Measurements from ENCODE around the gene VIM.

Gene VIM

GRCh38 chr10:17228091-17229015 is at the start of gene VIM:
Gene VIM (plus strand): TSS chr10:17228241. CDS start chr10:17229423, 1,182 bp downstream.
- peak; percentile 58 for DNase-seq (ENCODE audit: low spot score)

GRCh38 chr10:17179002-17179401 is 49.0 kb upstream of the VIM start:
- DNase-seq (ENCODE audit: low spot score): no peak

DNA sequence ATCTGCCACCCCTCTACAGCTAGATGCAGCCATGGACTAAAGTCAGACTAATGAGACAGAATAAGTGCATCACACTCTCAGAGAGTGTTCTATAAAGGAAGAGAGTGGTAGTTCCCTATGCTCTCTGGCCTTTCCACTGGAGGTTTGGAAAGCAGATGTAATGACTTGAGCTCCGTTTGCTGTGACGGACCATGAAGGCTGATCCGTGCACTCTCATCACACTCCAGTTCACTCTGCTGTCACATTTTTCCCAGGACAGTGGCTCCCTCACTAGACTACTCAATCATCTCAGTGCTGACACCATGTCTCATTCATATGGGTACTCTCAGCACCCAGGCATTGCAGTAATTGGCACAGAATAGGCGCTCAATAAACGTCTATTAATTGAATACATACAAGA is 46.9 kb upstream of the VIM start:
- DNase-seq (ENCODE audit: low spot score): no peak

DNA sequence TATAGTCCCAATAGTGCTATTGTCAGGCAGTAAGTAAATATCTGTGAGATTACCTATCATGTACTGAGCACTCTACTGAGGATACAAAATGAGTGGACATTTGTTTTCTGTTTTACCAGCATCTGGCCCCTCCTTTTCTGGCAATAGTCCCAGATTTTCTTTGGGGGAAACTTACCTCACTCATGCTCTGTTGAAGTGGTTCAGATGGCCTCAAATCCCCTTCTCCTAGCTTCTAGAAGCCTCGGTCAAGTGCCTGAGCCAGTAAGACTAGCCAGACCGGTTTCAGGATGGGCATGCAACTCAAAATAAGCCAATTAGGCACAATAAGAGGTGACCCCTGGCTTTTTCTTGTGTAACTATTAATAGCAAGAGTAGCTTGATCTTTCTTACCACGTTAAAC is 46.3 kb upstream of the VIM start:
- DNase-seq (ENCODE audit: low spot score): no peak

DNA sequence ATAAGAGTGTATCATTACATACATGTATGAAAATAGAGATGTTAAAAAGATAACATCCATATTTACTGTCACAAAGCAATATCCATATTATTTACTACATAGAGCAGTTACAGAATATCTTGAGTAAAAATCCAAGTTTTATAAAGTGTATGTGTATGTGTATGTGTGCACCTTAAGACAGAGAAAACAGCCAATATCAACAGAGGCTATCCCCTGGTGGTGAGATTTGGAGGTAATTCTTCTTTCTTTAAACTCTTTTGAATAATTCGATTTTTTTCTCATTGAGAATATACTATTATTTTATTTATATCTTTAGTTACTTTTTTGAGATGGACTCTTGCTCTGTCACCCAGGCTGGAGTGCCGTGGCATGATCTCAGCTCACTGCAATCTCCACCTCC is 44.9 kb upstream of the VIM start:
- no peak for DNase-seq (ENCODE audit: low spot score)

GRCh38 chr10:17185873-17186272 is 42.2 kb upstream of the VIM start:
- no peak for DNase-seq (ENCODE audit: low spot score)

- DNase-seq (ENCODE audit: low spot score): no peak
These were observed 39.3 kb upstream of the VIM start for GRCh38 chr10:17188644-17189172.

DNA sequence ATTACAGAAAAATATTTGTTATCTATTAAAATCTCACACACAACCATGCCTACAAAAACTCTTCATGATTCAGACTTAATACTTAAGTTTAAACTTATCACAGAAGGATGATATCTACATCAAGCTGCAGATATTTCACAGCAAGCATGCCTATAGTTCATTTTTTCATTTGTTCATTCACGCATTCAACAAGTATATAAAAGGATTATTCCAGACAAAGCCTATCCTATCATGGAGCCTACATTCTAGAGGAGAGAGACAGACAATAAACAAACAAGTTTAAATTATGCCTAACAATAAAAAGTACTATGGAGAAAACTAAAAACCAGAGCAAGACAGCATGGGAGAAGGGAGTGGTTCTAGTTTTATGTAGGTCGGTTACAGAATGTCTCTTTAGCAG is 37.4 kb upstream of the VIM start:
- no peak for DNase-seq (ENCODE audit: low spot score)

DNA sequence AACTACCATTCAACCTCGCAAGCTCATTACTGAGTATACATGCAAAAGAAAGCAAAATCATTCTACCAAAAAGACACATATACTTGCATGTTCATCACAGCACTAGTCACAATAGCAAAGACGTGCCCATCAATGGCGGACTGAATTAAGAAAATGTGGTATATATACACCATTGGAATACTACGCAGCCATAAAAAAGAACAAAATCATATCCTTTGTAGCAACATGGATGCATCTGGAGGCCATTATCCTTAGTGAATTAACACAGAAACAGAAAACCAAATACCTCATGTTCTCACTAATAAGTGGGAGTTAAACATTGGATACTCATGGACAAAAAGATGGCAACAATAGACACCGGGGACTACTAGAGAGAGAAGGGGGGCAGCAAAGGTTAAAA is 33.0 kb upstream of the VIM start:
- no peak for DNase-seq (ENCODE audit: low spot score)

- DNase-seq (ENCODE audit: low spot score): no peak
These were observed 32.0 kb upstream of the VIM start for GRCh38 chr10:17196045-17196444.

DNA sequence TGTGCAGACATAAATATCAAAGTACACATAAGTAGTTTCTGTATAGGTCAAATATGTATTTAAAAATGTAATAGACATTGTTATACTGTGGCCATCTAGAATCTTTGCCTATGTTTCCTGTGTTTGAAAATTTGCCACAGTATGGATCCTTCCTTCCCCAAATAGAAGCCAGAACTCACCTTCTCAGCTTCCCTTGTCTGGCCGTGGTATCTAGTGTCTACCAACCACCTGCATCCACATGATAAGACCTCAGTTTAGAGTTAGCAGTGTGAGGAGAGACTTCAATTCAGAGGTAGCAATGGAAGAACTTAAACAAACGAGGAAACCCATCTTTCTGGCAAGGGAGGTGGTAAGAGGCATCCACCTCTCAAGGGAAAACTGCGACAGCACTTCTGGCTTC is 31.5 kb upstream of the VIM start:
- DNase-seq (ENCODE audit: low spot score): no peak

GRCh38 chr10:17199351-17199804 is 28.7 kb upstream of the VIM start:
- DNase-seq (ENCODE audit: low spot score): no peak

DNA sequence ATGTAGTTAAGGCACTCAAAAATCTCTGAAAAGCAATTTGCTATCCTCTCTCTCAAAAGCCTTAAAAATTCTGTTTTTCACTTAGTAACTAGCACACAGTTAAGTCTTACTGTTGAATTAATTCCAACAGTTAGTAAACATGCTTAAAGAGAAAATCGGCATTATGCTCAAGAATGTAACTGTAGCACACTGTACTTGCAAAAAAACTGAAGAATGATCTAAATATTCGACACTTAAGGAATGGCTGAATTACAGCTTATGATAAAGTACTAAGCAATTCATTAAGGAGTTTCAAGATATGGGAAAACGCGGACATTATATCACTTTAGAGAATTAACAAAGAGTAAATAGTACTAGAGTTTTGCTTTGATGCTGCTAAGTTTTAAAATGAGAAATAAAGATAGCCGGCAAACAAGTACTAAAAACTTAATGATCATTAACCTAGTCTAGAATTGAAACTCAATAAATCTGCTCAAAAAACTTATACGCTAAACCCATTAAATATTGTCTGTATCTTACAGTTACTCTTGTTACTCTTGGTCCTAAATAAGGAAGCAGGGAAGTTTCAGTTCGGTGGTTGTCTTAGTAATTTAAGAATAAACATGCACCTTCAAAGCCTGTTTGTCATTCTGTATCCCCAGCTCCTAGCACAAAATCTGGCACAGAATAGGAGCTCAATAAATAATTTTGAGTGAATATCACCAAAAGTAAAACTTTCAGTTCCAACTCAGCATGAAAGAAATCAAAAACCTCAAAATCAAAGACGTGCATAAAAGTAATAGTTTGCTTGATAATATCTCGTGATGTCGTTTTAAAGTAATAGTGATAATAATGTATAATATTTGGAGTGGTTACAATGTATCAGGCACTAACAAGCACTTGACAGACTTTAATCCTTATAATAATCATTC is 27.8 kb upstream of the VIM start:
- DNase-seq (ENCODE audit: low spot score): no peak

DNA sequence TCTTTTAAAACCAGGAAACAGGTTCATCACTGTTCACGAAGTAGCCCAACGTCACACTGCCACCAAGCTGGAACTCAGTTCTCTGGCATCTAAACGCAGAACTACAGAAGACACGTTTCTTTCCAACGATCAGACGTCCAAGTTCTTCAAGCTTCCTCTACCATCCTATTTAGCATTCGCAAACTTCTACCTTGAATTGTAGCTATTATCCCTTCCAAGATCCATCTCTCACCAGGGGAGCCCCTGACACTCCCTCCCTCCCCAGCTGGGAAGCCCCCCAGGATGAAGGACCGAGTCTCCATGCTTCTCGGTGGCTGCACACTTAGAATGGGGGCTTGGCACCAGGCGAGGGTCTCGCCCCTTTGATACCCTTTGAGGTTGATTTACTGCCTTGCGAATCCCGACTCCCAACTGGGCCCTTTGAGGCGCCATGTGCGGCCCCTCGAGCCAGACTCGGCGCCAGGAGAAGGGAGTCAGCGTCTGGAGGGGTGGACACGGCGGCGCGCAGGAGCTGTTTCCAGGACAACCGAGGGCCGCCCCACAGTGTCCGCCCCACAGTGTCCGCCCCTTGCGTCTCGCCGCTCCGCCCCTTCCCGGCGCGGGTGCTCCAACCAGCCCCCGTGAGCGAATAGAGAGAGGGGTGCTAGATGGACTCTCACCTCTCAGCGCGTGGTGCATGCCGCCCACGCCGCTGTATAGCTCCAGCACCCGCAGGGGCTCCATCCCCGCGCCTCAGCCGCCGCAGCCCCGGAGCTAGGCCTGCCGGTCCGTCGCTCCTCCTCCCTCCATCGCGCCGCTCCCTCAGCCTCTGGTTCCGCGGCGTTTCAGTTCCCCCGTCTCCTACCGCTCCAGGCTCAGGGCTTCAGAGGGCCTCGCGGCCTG is 26.9 kb upstream of the VIM start, which contains the start of gene TRDMT1:
Gene TRDMT1, minus strand, starts transcription at position 761 of the 882 bp plus-strand sequence. Its CDS starts 38 bp downstream, at position 723.
- DNase-seq (ENCODE audit: low spot score): peak; percentile 94

- no peak for DNase-seq (ENCODE audit: low spot score)
These were observed 26.3 kb upstream of the VIM start for GRCh38 chr10:17201794-17202116.

DNA sequence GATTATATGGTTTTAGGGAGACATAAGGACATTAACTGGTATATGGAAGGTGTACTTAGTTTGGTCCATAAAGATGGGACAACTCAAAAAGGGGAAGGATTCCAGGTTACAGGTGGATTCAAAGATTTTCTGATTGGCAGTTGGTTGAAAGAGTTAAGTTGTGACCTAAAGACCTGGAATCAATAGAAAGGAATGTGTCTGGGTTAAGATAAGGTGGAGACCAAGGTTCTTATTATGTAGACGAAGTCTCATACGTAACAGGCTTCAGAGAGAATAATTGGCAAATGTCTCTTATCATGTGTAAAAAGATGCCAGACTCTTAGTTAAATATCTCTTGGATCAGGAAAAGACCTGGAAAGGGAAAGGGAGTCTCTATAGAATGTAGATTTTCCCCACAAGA is 25.5 kb upstream of the VIM start:
- DNase-seq (ENCODE audit: low spot score): no peak

GRCh38 chr10:17202999-17203398 is 25.0 kb upstream of the VIM start:
- DNase-seq (ENCODE audit: low spot score): no peak

- no peak for DNase-seq (ENCODE audit: low spot score)
These were observed 24.6 kb upstream of the VIM start for GRCh38 chr10:17203416-17203815.

DNA sequence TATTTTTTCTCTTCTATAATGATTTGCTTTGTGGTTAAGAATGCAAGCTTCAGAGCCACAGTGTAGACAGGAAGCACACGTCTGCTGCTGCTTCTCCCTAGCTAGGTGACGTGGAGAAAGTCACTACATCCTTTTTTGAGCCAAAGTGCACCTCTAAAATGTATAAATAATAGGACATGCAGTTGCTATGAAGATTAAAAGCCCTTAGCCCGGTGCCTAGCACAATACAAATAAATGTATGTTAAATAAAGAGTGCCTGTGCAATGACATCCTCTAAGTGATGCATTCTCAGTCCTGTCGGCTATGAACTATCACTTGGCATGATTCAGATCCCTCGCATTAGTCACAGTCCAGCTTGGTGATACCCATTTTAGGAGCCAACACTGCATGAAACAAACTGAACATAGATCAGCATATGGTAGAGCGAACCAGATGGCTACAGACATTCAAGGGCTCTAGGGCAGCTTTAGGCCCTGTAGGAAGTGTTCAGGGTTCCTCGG is 21.8 kb upstream of the VIM start:
- DNase-seq (ENCODE audit: low spot score): no peak

DNA sequence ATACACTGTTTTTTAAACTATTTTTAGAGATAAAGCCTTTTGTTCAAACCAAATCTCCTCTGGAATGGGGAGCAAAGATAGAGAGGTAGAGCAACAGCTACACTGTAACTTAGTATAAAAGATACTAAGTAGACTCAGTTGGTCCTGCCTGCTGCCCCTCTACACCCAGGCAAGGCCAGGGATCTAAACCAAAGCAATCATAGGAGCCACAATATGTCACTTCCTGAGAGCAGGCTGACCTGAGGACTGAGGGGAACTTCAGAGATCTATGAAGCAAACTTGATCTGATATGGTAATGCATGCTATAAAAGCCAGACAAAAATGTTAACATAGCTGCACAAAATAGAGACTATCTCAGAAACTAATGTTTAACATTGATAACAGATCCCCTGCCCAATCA is 19.6 kb upstream of the VIM start:
- no peak for DNase-seq (ENCODE audit: low spot score)

DNA sequence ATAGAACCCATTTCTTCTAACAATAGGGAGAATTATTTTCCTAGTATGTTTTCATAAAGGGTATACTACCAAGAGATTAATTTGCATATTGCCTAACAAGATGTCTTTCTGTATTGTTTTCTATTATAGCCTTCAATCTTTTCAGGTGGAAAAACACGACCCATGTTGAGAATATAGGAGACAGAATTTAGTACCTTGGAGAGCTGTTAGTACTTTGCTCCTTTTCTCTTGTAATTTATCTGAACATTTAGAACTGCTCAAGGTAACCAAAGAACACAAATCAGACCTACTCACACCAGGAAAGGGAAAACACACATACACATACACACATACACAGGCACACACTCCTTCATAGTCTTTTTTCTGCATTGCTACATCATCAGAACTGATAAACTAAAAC is 18.7 kb upstream of the VIM start:
- DNase-seq (ENCODE audit: low spot score): no peak

Data from Ammon's horn (tissue), 1 donor.